ENCODE data around the gene FRRS1. TPM values are rescaled to one million over a fixed set of nuclear protein-coding genes. Genes with fewer than 3 reads are reported as not detected.

FRRS1 gene
- total RNA-seq, 4 donors from 2014 or later, result 10.4 to 12.9 (median 11.3) TPM

DNA sequence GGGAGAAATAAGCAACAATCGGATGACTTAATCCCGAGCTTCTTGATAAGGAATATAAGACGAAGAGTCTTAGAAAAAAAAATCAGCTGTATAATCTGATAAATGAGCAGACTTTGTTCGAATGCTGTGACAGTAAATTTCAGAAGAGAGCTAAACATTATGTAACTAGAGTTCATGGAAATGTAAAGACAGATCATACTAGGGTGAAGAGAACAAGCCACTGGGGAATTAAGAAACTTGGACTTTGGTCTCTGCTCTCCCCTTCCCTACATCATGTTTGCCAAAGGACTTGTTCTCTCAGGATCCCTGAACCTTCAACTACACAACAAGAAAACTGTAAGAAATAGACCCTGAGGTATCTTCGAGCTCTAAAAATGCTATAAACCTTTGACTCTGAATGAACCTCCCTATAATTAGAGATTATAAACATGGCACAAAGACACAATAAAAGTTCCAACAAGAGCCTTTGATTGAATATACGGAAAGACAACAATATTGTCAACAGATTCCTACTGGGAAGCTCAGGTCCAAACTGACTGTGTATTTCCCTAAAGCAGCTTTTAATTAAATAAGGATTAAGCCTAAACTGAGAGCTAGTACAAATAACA lies 27.5 kb downstream of the FRRS1 start:
- H3K36me3 ChIP-seq, result peaks cover 0 to 8% of the 10 kb centered on the region in 2 donors
- no peaks in the 10 kb centered on the region for H3K27me3 ChIP-seq
- no peak for DNase-seq
- no peaks in the 10 kb centered on the region for H3K9me3 ChIP-seq
- no peak overlapping the region for H3K4me3 ChIP-seq (replicated peaks in 1 of 3)
- TF ChIP-seq POLR2A (IDR thresholded peaks at IDR 0.05), result no peak
- TF ChIP-seq, protein P1, sequence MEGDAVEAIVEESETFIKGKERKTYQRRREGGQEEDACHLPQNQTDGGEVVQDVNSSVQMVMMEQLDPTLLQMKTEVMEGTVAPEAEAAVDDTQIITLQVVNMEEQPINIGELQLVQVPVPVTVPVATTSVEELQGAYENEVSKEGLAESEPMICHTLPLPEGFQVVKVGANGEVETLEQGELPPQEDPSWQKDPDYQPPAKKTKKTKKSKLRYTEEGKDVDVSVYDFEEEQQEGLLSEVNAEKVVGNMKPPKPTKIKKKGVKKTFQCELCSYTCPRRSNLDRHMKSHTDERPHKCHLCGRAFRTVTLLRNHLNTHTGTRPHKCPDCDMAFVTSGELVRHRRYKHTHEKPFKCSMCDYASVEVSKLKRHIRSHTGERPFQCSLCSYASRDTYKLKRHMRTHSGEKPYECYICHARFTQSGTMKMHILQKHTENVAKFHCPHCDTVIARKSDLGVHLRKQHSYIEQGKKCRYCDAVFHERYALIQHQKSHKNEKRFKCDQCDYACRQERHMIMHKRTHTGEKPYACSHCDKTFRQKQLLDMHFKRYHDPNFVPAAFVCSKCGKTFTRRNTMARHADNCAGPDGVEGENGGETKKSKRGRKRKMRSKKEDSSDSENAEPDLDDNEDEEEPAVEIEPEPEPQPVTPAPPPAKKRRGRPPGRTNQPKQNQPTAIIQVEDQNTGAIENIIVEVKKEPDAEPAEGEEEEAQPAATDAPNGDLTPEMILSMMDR (IDR thresholded peaks at IDR 0.05), result no peak
- H3K4me1 ChIP-seq, result no peaks in the 10 kb centered on the region
- intact Hi-C loops (cut with DNase I), result no loop called here
- H3K27ac ChIP-seq, result no peak overlapping the region
- 84 to 92% methylated on average over 6 of the region's 6 CpGs for WGBS, 2 donors

DNA sequence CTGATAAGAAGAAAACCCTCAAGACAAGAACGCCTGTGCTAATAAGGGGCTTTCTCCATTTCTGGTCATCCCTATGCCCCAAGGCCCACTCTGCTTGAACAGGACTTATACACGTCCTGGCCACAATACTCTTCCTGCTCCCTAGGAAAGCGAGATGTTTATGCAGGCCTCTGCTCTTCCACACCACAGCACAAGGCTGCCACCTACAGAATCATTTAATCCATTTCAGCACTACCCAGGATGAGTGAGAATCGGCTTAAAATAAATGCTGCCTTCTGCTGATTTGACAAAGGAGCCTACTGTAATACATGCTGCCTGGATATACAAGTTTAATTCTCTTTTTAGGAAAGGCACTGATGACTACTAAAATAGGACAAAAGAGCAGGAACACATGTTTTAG lies 29.4 kb downstream of the FRRS1 start:
- WGBS, 2 donors, result 39 to 73% methylated on average over 4 of the region's 4 CpGs
- TF ChIP-seq, protein P1 (IDR thresholded peaks at IDR 0.05), result peak in 3 of 6 experiments; percentile 10 to 18 (median 12)
- no peak for TF ChIP-seq POLR2A (IDR thresholded peaks at IDR 0.05)
- Histone ChIP-seq H3K27ac (no peak overlapping the region), H3K4me1 (no peaks in the 10 kb centered on the region), H3K36me3 (peaks cover 0 to 8% of the 10 kb centered on the region in 2 donors), H3K9me3 (no peaks in the 10 kb centered on the region), H3K4me3 (replicated peaks in 1 of 3) (no peak overlapping the region), H3K27me3 (no peaks in the 10 kb centered on the region)
- no peak for DNase-seq
- intact Hi-C loops (cut with DNase I), result no loop called here

DNA sequence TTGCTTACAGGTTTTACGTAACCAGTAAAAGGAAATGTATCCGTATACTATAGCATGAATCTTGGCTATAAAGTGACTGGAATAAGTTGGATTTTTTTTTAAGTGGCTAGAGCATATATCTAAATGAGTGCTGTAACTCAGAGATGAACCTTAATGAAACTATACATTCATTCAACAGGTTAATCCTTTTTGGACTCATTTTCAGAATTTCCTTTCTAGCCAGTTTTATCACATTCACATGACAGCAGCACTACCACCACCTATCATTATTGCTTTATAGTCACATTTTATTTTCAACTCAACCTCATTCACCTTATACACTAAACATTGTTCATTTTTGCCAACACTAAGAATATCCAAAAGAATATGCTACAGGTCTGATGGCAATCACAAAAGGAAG lies 30.6 kb downstream of the FRRS1 start:
- Histone ChIP-seq H3K4me1 (no peaks in the 10 kb centered on the region), H3K27me3 (no peaks in the 10 kb centered on the region), H3K27ac (no peak overlapping the region), H3K9me3 (no peaks in the 10 kb centered on the region), H3K36me3 (peaks cover 0 to 8% of the 10 kb centered on the region in 2 donors), H3K4me3 (replicated peaks in 1 of 3) (no peak overlapping the region)
- no peak for DNase-seq
- intact Hi-C loops (cut with DNase I), result no loop called here
- WGBS, 2 donors, result 67 to 100% methylated on average over 2 of the region's 2 CpGs
- TF ChIP-seq, protein P1 (IDR thresholded peaks at IDR 0.05), result no peak
- TF ChIP-seq POLR2A (IDR thresholded peaks at IDR 0.05), result no peak

DNA sequence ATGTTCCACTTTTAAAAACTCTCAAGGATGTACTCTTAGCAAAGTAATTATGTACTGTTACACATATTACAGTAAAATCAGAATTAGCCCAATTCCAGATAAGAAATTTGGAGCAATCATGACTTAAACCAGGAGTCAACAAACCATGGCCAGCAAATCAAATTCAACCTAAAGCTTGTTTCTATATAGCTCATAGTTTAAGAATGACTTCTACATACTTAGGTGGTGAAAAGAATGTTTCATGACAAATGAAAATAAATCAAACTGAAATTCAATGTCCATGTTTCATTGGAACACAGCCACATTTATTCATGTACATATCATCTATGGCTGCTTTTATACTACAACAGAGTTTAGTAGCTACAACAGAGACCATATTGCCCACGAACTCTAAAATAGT lies 35.1 kb downstream of the FRRS1 start:
- 91 to 96% methylated on average over 1 of the region's 1 CpG for WGBS, 2 donors

More for the DNA sequence above, 35.1 kb downstream of the FRRS1 start:
- DNase-seq, result no peak
- Histone ChIP-seq H3K4me3 (replicated peaks in 1 of 3) (no peak overlapping the region), H3K27ac (no peak overlapping the region), H3K27me3 (no peaks in the 10 kb centered on the region), H3K9me3 (no peaks in the 10 kb centered on the region), H3K36me3 (peaks cover 0 to 3% of the 10 kb centered on the region in 2 donors), H3K4me1 (no peaks in the 10 kb centered on the region)
- TF ChIP-seq POLR2A (IDR thresholded peaks at IDR 0.05), result no peak
- TF ChIP-seq, protein P1 (IDR thresholded peaks at IDR 0.05), result no peak
- intact Hi-C loops (cut with DNase I), result no loop called here
